ENCODE data around the gene GYS1. TPM values are rescaled to one million over a fixed set of nuclear protein-coding genes. Genes with fewer than 3 reads are reported as not detected.
A peak's percentile ranks its signal among the peaks of the same experiment; 100 is the strongest.
"Not testable (repeated sequence)": the region's sequence is repeated elsewhere in the genome, so short reads cannot be mapped to it uniquely, and the experiment has no call there.

Gene GYS1
- total and polyA plus RNA-seq, 8 donors, result 42.5 to 56.3 (median 48.7) TPM

DNA sequence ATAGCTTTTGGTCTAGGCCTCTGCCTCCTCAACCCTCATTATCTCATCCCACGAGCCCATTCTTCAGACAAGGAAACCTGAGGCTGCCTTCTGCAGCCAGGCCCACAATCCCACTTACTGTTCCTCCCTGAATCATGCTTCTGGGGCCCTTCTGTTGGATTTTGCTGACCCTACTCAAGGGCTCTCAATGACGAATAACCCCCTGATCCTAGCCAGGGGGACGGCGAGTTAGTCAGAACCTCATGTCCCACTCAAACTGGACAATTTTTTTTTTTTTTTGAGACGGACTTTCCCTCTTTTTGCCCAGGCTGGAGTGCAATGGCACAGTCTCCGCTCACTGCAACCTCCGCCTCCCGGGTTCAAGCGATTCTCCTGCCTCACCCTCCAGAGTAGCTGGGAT is 29.0 kb upstream of the GYS1 start:
- Histone ChIP-seq H3K36me3 (no peaks in the 10 kb centered on the region), H3K9me3 (no peaks in the 10 kb centered on the region), H3K4me1 (peaks cover 11 to 23% of the 10 kb centered on the region in 2 donors), H3K4me3 (no peak overlapping the region), H3K27ac (no peak overlapping the region), H3K27me3 (peaks cover 0 to 42% of the 10 kb centered on the region in 2 donors)
- TF ChIP-seq CTCF (IDR thresholded peaks at IDR 0.05), result no peak
- ATAC-seq, result no peak
- no peak for DNase-seq
- intact Hi-C loops (cut with DNase I), result no loop called here

DNA sequence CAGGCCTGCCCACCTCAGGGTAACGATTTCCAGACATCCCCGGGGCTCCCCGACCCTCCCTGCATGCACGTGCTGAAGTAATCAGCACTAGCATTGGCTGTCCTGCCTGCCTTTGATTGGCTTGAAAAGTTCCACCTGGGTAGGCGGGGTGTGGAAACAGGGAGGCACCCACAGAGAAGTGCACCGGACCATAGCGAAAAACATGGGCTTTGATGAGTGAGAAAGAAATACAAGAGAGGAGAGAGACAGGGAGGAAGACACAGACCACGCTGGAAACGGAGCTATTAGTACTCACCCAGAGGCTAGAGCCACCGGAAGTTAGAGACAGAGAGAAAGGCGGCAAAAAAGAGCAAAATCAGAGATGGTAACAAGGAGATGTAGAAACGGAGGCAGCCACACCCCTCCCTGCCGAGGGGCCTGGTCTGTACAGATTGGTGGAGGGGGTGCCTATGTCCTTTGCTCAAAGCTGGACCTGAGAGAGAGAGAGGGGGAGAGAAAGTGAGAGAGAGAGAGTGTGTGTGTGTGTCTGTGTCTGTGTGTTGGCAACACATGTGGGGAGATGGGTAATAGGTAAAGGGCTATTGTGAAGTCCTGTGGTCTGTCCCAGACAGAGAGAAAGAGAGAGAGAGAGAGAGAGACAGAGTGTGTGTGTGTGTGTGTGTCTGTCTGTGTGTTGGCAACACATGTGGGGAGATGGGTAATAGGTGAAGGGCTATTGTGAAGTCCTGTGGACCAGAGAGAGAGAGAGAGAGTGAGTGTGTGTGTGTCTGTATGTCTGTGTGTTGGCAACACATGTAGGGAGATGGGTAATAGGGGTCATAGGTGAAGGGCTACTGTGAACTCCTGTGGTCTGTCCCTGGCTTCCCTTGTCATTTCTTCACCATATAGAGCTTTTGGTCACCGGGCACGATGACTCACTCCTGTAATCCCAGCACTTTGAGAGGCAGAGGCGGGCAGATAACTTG is 28.1 kb upstream of the GYS1 start:
- no peak overlapping the region for H3K27ac ChIP-seq
- H3K4me3 ChIP-seq, result no peak overlapping the region
- ATAC-seq (no peak), DNase-seq (no peak)
- peaks cover 0 to 43% of the 10 kb centered on the region in 2 donors for H3K27me3 ChIP-seq
- intact Hi-C loops (cut with DNase I), result no loop called here
- H3K4me1 ChIP-seq, result peaks cover 11 to 23% of the 10 kb centered on the region in 2 donors
- no peaks in the 10 kb centered on the region for H3K9me3 ChIP-seq
- no peak for TF ChIP-seq CTCF (IDR thresholded peaks at IDR 0.05)
- peaks cover 0 to 3% of the 10 kb centered on the region in 2 donors for H3K36me3 ChIP-seq

DNA sequence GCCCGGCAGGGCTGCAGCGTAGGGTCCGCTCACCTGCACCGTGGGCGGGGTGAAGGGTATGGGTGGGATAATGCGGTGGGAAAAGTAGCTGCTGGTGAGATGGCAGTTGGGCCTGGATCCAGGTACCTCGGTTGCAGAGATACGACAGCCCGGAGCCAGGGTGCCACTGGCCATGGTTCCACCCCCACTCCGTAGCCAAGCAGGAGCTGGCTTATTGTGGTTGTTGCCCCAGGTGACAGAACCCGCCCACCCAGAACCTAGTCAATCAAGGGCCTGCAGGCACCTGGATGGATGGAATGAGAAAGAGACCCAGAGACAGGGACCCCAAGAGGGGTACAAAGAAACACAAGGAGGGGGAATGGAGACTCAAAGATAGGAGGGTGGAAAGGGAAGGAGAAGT is 27.2 kb upstream of the GYS1 start:
- H3K27me3 ChIP-seq, result peaks cover 0 to 43% of the 10 kb centered on the region in 2 donors
- no peak overlapping the region for H3K4me3 ChIP-seq
- intact Hi-C loops (cut with DNase I), result no loop called here
- TF ChIP-seq CTCF (IDR thresholded peaks at IDR 0.05), result no peak
- DNase-seq (no peak), ATAC-seq (no peak)
- no peak overlapping the region for H3K27ac ChIP-seq
- no peaks in the 10 kb centered on the region for H3K9me3 ChIP-seq
- H3K4me1 ChIP-seq, result peaks cover 11 to 23% of the 10 kb centered on the region in 2 donors
- peaks cover 0 to 12% of the 10 kb centered on the region in 2 donors for H3K36me3 ChIP-seq

- Histone ChIP-seq H3K36me3 (peaks cover 0 to 21% of the 10 kb centered on the region in 2 donors), H3K27ac (no peak overlapping the region), H3K4me3 (peak overlapping the region; percentile 28 to 43), H3K4me1 (peaks cover 11 to 23% of the 10 kb centered on the region in 2 donors), H3K27me3 (peaks cover 0 to 43% of the 10 kb centered on the region in 2 donors), H3K9me3 (no peaks in the 10 kb centered on the region)
- peak in 2 of 4 donors; percentile 83 to 90 for DNase-seq
- TF ChIP-seq CTCF (IDR thresholded peaks at IDR 0.05), result no peak
- intact Hi-C loops (cut with DNase I), result no loop called here
- ATAC-seq, result peak; percentile 88
Observed at GRCh38 chr19:49019242-49019932, 26.3 kb upstream of the GYS1 start.

- H3K9me3 ChIP-seq; DNase-seq; intact Hi-C loops (cut with DNase I); H3K27ac ChIP-seq: not testable (repeated sequence)
- H3K4me3 ChIP-seq, result peak overlapping the region; percentile 25 to 43
- H3K4me1 ChIP-seq, result peaks cover 11 to 23% of the 10 kb centered on the region in 2 donors
- peaks cover 0 to 43% of the 10 kb centered on the region in 2 donors for H3K27me3 ChIP-seq
- ATAC-seq, result peak; percentile 7
- peaks cover 0 to 26% of the 10 kb centered on the region in 2 donors for H3K36me3 ChIP-seq
Observed at GRCh38 chr19:49018388-49019241, 25.5 kb upstream of the GYS1 start.
